Spleen (tissue), 7 donors: ENCODE measurements around the gene CCDC110.

Source experiments
- CTCF ChIP-seq, 11 experiments: fragments of 200-600 bp in 7 of 11; fragments of 450-650 bp in 4 of 11; sonication (generic) in 4 of 11; IDR thresholded peaks in 8 of 11; conservative IDR thresholded peaks in 3 of 11; 1 replicate in 7 of 11; 2 replicates in 4 of 11; pipeline versions ENCODE4 v1.4.0 to v1.8.0; 2016 to 2021; ENCODE audit warnings: antibody characterized with exemption in 11 of 11, inconsistent platforms in 4 of 11, mild to moderate bottlenecking in 1 of 11
- POLR2A ChIP-seq, 3 donors: fragments of 450-650 bp; IDR thresholded peaks; one replicate each; pipeline ENCODE4 v1.5.1; 2017; ENCODE audit warnings: antibody characterized with exemption in 3 of 3, mild to moderate bottlenecking in 1 of 3
- POLR2AphosphoS5 ChIP-seq, 3 donors: sonication (generic); formaldehyde crosslinking; IDR thresholded peaks; one replicate each; pipeline ENCODE4 v1.5.1; 2017; ENCODE audit warnings: antibody characterized with exemption in 3 of 3
- donor health status: DM: no; HTN: no; CAD: no; lungs with moderate emphysema.
- donor health status: DM: no; HTN: no; CAD: no.
- donor health status: DM: no; HTN: no; CAD: no.

- TF ChIP-seq CTCF (IDR thresholded peaks at IDR 0.05 in 8 of 11, conservative IDR thresholded peaks at IDR 0.05 in 3 of 11) (no peak), POLR2A (IDR thresholded peaks at IDR 0.05) (no peak), POLR2AphosphoS5 (IDR thresholded peaks at IDR 0.05) (no peak)
Observed at GRCh38 chr4:185429660-185430059, 41.9 kb downstream of the CCDC110 start.
